K562 (cell line): ENCODE data around the gene HHATL.

ENCODE experiments used
- CBFB ChIP-seq: sonication (generic); formaldehyde crosslinking; IDR thresholded peaks from 2 replicates; pipeline ENCODE4 v1.4.0; 2020; ENCODE audit warnings: mild to moderate bottlenecking, missing genetic modification reagents
- EP300 ChIP-seq: IDR thresholded peaks from 2 replicates; pipeline ENCODE4 v1.6.1; 2012; ENCODE audit warnings: low read length, improper control_type of control experiment
- EZH2 ChIP-seq: IDR thresholded peaks from 2 replicates; pipeline ENCODE4 v1.6.1; 2012; ENCODE audit warnings: low read depth, mild to moderate bottlenecking, inconsistent platforms, low read length, borderline replicate concordance
- FOSL1 ChIP-seq: fragments of 200-800 bp; sonication (Bioruptor generic); conservative IDR thresholded peaks from 2 replicates; pipeline ENCODE4 v1.6.1; 2016; ENCODE audit warnings: missing genetic modification characterization, missing compliant biosample characterization
- NFIC ChIP-seq: fragments of 450-650 bp; IDR thresholded peaks from 2 replicates; pipeline ENCODE4 v1.6.1; 2017; ENCODE audit warnings: mild to moderate bottlenecking, inconsistent platforms
- ZNF24 ChIP-seq: fragments of 450-650 bp; IDR thresholded peaks from 2 replicates; pipeline ENCODE4 v1.6.1; 2016
- TF ChIP-seq, protein P1 (sequence below): sonication (generic); formaldehyde crosslinking; IDR thresholded peaks from 2 replicates; pipeline ENCODE4 v1.8.0; 2022; ENCODE audit warnings: mild to moderate bottlenecking, missing genetic modification reagents
- TF ChIP-seq, protein P2 (sequence below): sonication (generic); formaldehyde crosslinking; IDR thresholded peaks from 2 replicates; pipeline ENCODE4 v1.8.0; 2022; ENCODE audit warnings: missing genetic modification reagents, mild to moderate bottlenecking, borderline replicate concordance
- TF ChIP-seq, protein P3 (sequence below), 2 experiments: fragments of 450-650 bp; IDR thresholded peaks; 2 replicates each; pipeline ENCODE4 v1.6.1; 2016

DNA sequence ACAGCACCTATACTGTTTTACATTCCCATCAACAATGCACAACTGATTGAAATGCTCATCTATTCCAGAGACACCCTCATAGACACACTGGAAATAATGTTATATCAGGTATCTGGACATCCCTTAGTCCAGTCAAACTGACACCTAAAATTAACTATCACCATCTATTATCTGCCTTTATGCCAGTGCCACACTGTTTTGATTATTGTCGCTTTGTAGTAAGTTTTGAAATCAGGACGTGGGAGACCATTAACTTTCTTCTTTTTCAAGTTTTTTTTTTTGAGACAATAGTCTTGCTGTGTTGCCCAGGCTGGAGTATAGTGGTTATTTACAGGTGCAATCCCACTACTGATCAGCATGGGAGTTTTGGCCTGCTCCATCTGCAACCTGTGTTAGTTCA, 26.7 kb downstream of the HHATL start:
- TF ChIP-seq, protein P1, sequence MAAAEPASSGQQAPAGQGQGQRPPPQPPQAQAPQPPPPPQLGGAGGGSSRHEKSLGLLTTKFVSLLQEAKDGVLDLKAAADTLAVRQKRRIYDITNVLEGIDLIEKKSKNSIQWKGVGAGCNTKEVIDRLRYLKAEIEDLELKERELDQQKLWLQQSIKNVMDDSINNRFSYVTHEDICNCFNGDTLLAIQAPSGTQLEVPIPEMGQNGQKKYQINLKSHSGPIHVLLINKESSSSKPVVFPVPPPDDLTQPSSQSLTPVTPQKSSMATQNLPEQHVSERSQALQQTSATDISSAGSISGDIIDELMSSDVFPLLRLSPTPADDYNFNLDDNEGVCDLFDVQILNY (CRISPR knock-in tag), result no peak
- TF ChIP-seq FOSL1 (tag) (no peak), EZH2 (no peak), EP300 (no peak), NFIC (no peak), ZNF24 (no peak), CBFB (no peak)
- TF ChIP-seq, protein P2, sequence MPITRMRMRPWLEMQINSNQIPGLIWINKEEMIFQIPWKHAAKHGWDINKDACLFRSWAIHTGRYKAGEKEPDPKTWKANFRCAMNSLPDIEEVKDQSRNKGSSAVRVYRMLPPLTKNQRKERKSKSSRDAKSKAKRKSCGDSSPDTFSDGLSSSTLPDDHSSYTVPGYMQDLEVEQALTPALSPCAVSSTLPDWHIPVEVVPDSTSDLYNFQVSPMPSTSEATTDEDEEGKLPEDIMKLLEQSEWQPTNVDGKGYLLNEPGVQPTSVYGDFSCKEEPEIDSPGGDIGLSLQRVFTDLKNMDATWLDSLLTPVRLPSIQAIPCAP (CRISPR knock-in tag), result no peak
- TF ChIP-seq, protein P3, sequence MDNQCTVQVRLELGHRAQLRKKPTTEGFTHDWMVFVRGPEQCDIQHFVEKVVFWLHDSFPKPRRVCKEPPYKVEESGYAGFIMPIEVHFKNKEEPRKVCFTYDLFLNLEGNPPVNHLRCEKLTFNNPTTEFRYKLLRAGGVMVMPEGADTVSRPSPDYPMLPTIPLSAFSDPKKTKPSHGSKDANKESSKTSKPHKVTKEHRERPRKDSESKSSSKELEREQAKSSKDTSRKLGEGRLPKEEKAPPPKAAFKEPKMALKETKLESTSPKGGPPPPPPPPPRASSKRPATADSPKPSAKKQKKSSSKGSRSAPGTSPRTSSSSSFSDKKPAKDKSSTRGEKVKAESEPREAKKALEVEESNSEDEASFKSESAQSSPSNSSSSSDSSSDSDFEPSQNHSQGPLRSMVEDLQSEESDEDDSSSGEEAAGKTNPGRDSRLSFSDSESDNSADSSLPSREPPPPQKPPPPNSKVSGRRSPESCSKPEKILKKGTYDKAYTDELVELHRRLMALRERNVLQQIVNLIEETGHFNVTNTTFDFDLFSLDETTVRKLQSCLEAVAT (IDR thresholded peaks at IDR 0.05), result no peak
